T follicular helper cell (primary cell): Measurements from ENCODE around the gene NECTIN3.
A peak's percentile ranks its signal among the peaks of the same experiment; 100 is the strongest.

Source experiments
- DNase-seq: peaks from one replicate; pipeline ENCODE4 v3.0.0-alpha.2; 2020; ENCODE audit warnings: low read depth
- total RNA-seq, 2 experiments: gene quantifications; one replicate each; lab custom pipeline; 2026; lab: John Stamatoyannopoulos, UW

NECTIN3 gene
- 31.8 to 37.0 reads per million in 2 experiments for total RNA-seq

- DNase-seq: peak; percentile 83
Observed at GRCh38 chr3:111071257-111072030, at the start of gene NECTIN3. Gene NECTIN3, plus strand, starts transcription at chr3:111071816. Its CDS starts 202 bp downstream, at chr3:111072018.

- DNase-seq: no peak
Observed at GRCh38 chr3:111027868-111028267, 43.7 kb upstream of the NECTIN3 start.

- no peak for DNase-seq
Observed at GRCh38 chr3:111031538-111031937, 40.1 kb upstream of the NECTIN3 start.

- DNase-seq: no peak
Observed at GRCh38 chr3:111032677-111033076, 38.9 kb upstream of the NECTIN3 start.

GRCh38 chr3:111033470-111034050 lies 38.1 kb upstream of the NECTIN3 start:
- no peak for DNase-seq

GRCh38 chr3:111035316-111035715 lies 36.3 kb upstream of the NECTIN3 start:
- no peak for DNase-seq

- DNase-seq: no peak
Observed at GRCh38 chr3:111035902-111036301, 35.7 kb upstream of the NECTIN3 start.

GRCh38 chr3:111040959-111041358 lies 30.7 kb upstream of the NECTIN3 start:
- DNase-seq: no peak

- no peak for DNase-seq
Observed at GRCh38 chr3:111045564-111045963, 26.1 kb upstream of the NECTIN3 start.

GRCh38 chr3:111047042-111047441 lies 24.6 kb upstream of the NECTIN3 start:
- no peak for DNase-seq

GRCh38 chr3:111047812-111048435 lies 23.7 kb upstream of the NECTIN3 start:
- DNase-seq: no peak

GRCh38 chr3:111051354-111051753 lies 20.3 kb upstream of the NECTIN3 start:
- no peak for DNase-seq

GRCh38 chr3:111068574-111068973 lies 3.0 kb upstream of the NECTIN3 start:
- DNase-seq: no peak

- no peak for DNase-seq
Observed at GRCh38 chr3:111069974-111070771, 1.4 kb upstream of the NECTIN3 start.

- DNase-seq: peak; percentile 6
Observed at GRCh38 chr3:111070772-111071256, 802 bp upstream of the NECTIN3 start.

GRCh38 chr3:111072031-111072921 lies 660 bp downstream of the NECTIN3 start:
- DNase-seq: no peak

GRCh38 chr3:111073218-111073617 lies 1.6 kb downstream of the NECTIN3 start:
- DNase-seq: no peak

GRCh38 chr3:111076732-111077131 lies 5.1 kb downstream of the NECTIN3 start:
- no peak for DNase-seq

GRCh38 chr3:111077369-111077768 lies 5.8 kb downstream of the NECTIN3 start:
- DNase-seq: no peak

GRCh38 chr3:111080413-111080812 lies 8.8 kb downstream of the NECTIN3 start:
- no peak for DNase-seq

GRCh38 chr3:111081008-111081545 lies 9.5 kb downstream of the NECTIN3 start:
- no peak for DNase-seq
